T-helper 1 cell (primary cell): ENCODE measurements around the gene MCM6.
"Not testable (repeated sequence)": the region's sequence is repeated elsewhere in the genome, so short reads cannot be mapped to it uniquely, and the experiment has no call there.

ENCODE experiments used
- DNase-seq, 5 donors: peaks; one replicate each; pipeline ENCODE4 v3.0.0-alpha.2; 2012 to 2020

Gene MCM6

GRCh38 chr2:135818937-135819610 lies 57.2 kb downstream of the MCM6 start:
- DNase-seq: peak in 1 of 5 donors; percentile 76

GRCh38 chr2:135817951-135818350 lies 58.3 kb downstream of the MCM6 start:
- DNase-seq: no peak

- DNase-seq: no peak
Observed at GRCh38 chr2:135817466-135817865, 58.8 kb downstream of the MCM6 start.

GRCh38 chr2:135815269-135815668 lies 61.0 kb downstream of the MCM6 start:
- no peak for DNase-seq

GRCh38 chr2:135812907-135813511 lies 63.2 kb downstream of the MCM6 start:
- no peak for DNase-seq

GRCh38 chr2:135807874-135808273 lies 68.4 kb downstream of the MCM6 start:
- not testable (repeated sequence) for DNase-seq

- no peak for DNase-seq
Observed at GRCh38 chr2:135803278-135803677, 73.0 kb downstream of the MCM6 start.

GRCh38 chr2:135802350-135802749 lies 73.9 kb downstream of the MCM6 start:
- no peak for DNase-seq

- DNase-seq: no peak
Observed at GRCh38 chr2:135800513-135801460, 75.5 kb downstream of the MCM6 start.

GRCh38 chr2:135799738-135800137 lies 76.5 kb downstream of the MCM6 start:
- DNase-seq: no peak

GRCh38 chr2:135798762-135799161 lies 77.5 kb downstream of the MCM6 start:
- no peak for DNase-seq

- no peak for DNase-seq
Observed at GRCh38 chr2:135798275-135798705, 78.0 kb downstream of the MCM6 start.

- peak; percentile 34 to 79 (median 60) for DNase-seq
Observed at GRCh38 chr2:135797497-135798274, 78.6 kb downstream of the MCM6 start.

GRCh38 chr2:135796606-135797005 lies 79.6 kb downstream of the MCM6 start:
- DNase-seq: no peak

GRCh38 chr2:135795641-135796040 lies 80.6 kb downstream of the MCM6 start:
- not testable (repeated sequence) for DNase-seq

- peak in 1 of 5 donors; percentile 53 for DNase-seq
Observed at GRCh38 chr2:135792401-135793150, 83.7 kb downstream of the MCM6 start.

- no peak for DNase-seq
Observed at GRCh38 chr2:135791418-135792190, 84.6 kb downstream of the MCM6 start.

- no peak for DNase-seq
Observed at GRCh38 chr2:135790423-135790822, 85.8 kb downstream of the MCM6 start.
